ENCODE measurements around the gene CLPTM1L.
"Not testable (repeated sequence)": the region's sequence is repeated elsewhere in the genome, so short reads cannot be mapped to it uniquely, and the experiment has no call there.

The CLPTM1L gene

DNA sequence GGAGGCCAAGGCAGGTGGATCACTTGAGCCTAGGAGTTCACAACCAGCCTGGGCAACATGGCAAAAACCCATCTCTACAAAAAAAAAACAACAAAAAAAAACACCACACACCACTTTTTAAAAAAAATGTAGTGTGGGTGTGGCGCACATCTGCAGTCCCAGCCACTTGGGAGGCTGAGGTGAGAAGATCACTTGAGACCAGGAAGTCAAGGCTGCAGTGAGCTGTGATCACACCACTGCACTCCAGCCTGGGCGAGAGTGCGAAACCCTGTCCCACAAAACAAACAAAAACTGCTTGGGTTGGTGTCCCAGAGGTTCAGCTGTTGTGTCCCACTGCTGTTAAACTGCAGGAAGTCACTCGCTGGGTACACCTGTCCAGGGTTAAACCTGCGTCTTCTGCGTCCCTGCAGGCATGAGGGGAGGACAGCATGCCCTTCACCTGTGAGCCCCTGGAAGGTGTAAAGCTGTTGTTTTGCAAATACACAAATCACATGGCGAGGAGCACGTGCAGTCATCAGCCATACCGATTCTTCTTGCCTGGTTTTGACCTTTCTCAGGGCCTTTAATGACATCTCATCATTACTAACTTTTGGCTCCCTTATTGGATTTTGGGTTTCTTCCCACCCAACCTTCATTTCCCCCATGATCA is 29.3 kb upstream of the CLPTM1L start:
- TF ChIP-seq CTCF (IDR thresholded peaks at IDR 0.05), result no peak
- TF ChIP-seq ZFX (IDR thresholded peaks at IDR 0.05; ENCODE audit: borderline replicate concordance), result no peak
- no peak overlapping the region for H3K27ac ChIP-seq

- H3K27ac ChIP-seq, result not testable (repeated sequence)
These were observed 27.1 kb upstream of the CLPTM1L start for GRCh38 chr5:1371972-1372342.

- TF ChIP-seq ZFX (IDR thresholded peaks at IDR 0.05; ENCODE audit: borderline replicate concordance) (no peak), CTCF (IDR thresholded peaks at IDR 0.05) (no peak)
- H3K27ac ChIP-seq, result no peak overlapping the region
These were observed 26.5 kb upstream of the CLPTM1L start for GRCh38 chr5:1371218-1371971.

DNA sequence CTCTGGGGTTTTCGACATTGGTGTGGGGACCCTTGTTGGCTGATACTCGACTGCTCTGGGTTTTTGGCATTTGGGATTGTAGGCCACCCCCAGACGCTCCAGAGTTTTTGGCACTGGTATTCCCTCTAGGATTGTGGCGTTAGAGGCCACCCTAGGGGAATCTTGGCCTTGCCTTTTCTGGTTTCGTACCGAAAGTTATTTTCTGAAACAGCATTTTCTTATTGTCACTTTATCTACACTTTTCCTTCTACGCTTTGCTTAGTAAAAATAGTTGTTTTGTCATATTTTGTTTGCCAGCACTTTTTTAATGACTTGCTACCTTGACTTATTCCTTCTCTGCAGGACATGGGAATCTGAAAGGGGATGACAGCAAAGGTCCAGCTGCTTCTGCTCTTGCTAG is 25.1 kb upstream of the CLPTM1L start:
- TF ChIP-seq CTCF (IDR thresholded peaks at IDR 0.05) (no peak), ZFX (IDR thresholded peaks at IDR 0.05; ENCODE audit: borderline replicate concordance) (no peak)
- no peak overlapping the region for H3K27ac ChIP-seq

DNA sequence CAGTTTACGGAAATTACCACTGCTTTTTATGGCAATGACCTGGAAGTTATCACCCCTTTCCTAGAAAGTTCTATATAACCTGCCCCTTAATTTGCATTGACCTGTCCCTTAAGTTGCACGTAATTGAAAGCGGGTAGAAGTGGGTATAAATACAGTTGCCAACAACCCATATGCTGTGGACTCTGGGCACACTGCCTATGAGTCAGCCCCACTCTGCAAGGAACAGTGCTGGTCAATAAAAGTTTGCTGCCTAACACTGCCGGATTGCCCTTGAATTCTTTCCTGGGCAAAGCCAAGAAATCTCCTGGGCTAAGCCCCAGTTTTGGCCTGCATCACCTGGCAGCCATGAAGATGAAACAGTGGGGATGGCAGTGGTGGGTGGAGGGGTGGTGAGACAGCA is 23.9 kb upstream of the CLPTM1L start:
- TF ChIP-seq ZFX (IDR thresholded peaks at IDR 0.05; ENCODE audit: borderline replicate concordance) (no peak), CTCF (IDR thresholded peaks at IDR 0.05) (no peak)
- H3K27ac ChIP-seq, result no peak overlapping the region

GRCh38 chr5:1368236-1368635 is 23.3 kb upstream of the CLPTM1L start:
- no peak overlapping the region for H3K27ac ChIP-seq
- TF ChIP-seq CTCF (IDR thresholded peaks at IDR 0.05) (no peak), ZFX (IDR thresholded peaks at IDR 0.05; ENCODE audit: borderline replicate concordance) (no peak)

DNA sequence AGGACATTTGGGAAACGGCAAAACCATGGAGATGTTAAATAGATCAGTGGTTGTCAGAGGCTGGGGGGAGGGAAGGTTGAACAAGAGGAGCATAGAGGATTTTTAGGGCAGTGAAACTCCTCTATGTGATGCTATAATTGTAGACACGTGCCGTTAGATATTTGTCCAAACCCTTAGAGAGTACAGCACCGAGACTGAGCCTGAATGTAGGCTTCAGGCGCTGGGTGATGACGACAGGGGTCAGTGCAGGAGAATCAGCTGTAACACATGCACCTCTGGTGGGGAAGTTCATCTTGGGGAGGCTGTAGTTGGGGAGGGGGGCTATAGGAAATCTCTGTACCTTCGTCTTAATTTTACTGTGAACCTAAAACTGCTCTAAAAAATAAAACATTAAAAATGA is 22.2 kb upstream of the CLPTM1L start:
- TF ChIP-seq ZFX (IDR thresholded peaks at IDR 0.05; ENCODE audit: borderline replicate concordance) (no peak), CTCF (IDR thresholded peaks at IDR 0.05) (no peak)

More for the DNA sequence above, 22.2 kb upstream of the CLPTM1L start:
- no peak overlapping the region for H3K27ac ChIP-seq
